Tibial nerve (tissue), 4 donors: ENCODE data around the gene UBE2E2.

Experiments used
- CTCF ChIP-seq, 5 experiments: fragments of 200-600 bp in 3 of 5; fragments of 450-650 bp in 2 of 5; sonication (generic) in 3 of 5; IDR thresholded peaks; one replicate each; pipeline ENCODE4 v1.5.1; 2016 to 2019; ENCODE audit warnings: antibody characterized with exemption in 5 of 5, mild to moderate bottlenecking in 3 of 5, moderate library complexity in 2 of 5
- EP300 ChIP-seq, 2 donors: sonication (generic); formaldehyde crosslinking; IDR thresholded peaks; one replicate each; pipeline ENCODE4 v1.6.1; 2017; ENCODE audit warnings: antibody characterized with exemption in 2 of 2, mild to moderate bottlenecking in 1 of 2
- POLR2A ChIP-seq, 2 donors: fragments of 450-650 bp; IDR thresholded peaks; one replicate each; pipeline ENCODE4 v1.6.1; 2017; ENCODE audit warnings: antibody characterized with exemption in 2 of 2, mild to moderate bottlenecking in 2 of 2, moderate library complexity in 2 of 2

- TF ChIP-seq CTCF (IDR thresholded peaks at IDR 0.05) (no peak), EP300 (IDR thresholded peaks at IDR 0.05) (no peak), POLR2A (IDR thresholded peaks at IDR 0.05) (no peak)
These were observed 91.8 kb downstream of the UBE2E2 start for GRCh38 chr3:23294770-23295387.
